ENCODE measurements around the gene EMX2.

EMX2 gene

GRCh38 chr10:117544711-117545140, 2.2 kb downstream of the EMX2 start:
- DNase-seq (ENCODE audit: low spot score) = no peak

- DNase-seq (ENCODE audit: low spot score) = no peak
Observed at GRCh38 chr10:117545141-117546019, 2.8 kb downstream of the EMX2 start.

- DNase-seq (ENCODE audit: low spot score) = no peak
Observed at GRCh38 chr10:117546020-117546580, 3.6 kb downstream of the EMX2 start.

GRCh38 chr10:117546581-117547015, 4.1 kb downstream of the EMX2 start:
- DNase-seq (ENCODE audit: low spot score) = no peak

- DNase-seq (ENCODE audit: low spot score) = no peak
Observed at GRCh38 chr10:117547016-117547715, 4.6 kb downstream of the EMX2 start.

- DNase-seq (ENCODE audit: low spot score) = no peak
Observed at GRCh38 chr10:117547716-117548668, 5.4 kb downstream of the EMX2 start.

GRCh38 chr10:117549100-117549585, 6.6 kb downstream of the EMX2 start:
- no peak for DNase-seq (ENCODE audit: low spot score)

GRCh38 chr10:117550076-117550475, 7.5 kb downstream of the EMX2 start:
- no peak for DNase-seq (ENCODE audit: low spot score)

GRCh38 chr10:117550599-117551329, 8.2 kb downstream of the EMX2 start:
- no peak for DNase-seq (ENCODE audit: low spot score)

GRCh38 chr10:117551330-117552155, 9.0 kb downstream of the EMX2 start:
- no peak for DNase-seq (ENCODE audit: low spot score)

- no peak for DNase-seq (ENCODE audit: low spot score)
Observed at GRCh38 chr10:117552156-117552631, 9.6 kb downstream of the EMX2 start.

GRCh38 chr10:117552701-117553141, 10.2 kb downstream of the EMX2 start:
- DNase-seq (ENCODE audit: low spot score) = no peak

GRCh38 chr10:117553142-117553814, 10.7 kb downstream of the EMX2 start:
- DNase-seq (ENCODE audit: low spot score) = no peak

GRCh38 chr10:117553815-117554172, 11.2 kb downstream of the EMX2 start:
- DNase-seq (ENCODE audit: low spot score) = no peak

GRCh38 chr10:117554241-117554814, 11.8 kb downstream of the EMX2 start:
- no peak for DNase-seq (ENCODE audit: low spot score)

- DNase-seq (ENCODE audit: low spot score) = no peak
Observed at GRCh38 chr10:117555017-117555416, 12.5 kb downstream of the EMX2 start.

- DNase-seq (ENCODE audit: low spot score) = no peak
Observed at GRCh38 chr10:117555863-117556262, 13.3 kb downstream of the EMX2 start.

GRCh38 chr10:117556356-117556755, 13.8 kb downstream of the EMX2 start:
- DNase-seq (ENCODE audit: low spot score) = no peak

- no peak for DNase-seq (ENCODE audit: low spot score)
Observed at GRCh38 chr10:117559712-117560111, 17.2 kb downstream of the EMX2 start.

Data from germinal center (tissue), 1 donor.